ENCODE results near the gene HSD17B2. TPM values are rescaled to one million over a fixed set of nuclear protein-coding genes. Genes with fewer than 3 reads are reported as not detected.

The HSD17B2 gene
- total and polyA plus RNA-seq, 4 donors = 47.7 to 126 (median 103) TPM

DNA sequence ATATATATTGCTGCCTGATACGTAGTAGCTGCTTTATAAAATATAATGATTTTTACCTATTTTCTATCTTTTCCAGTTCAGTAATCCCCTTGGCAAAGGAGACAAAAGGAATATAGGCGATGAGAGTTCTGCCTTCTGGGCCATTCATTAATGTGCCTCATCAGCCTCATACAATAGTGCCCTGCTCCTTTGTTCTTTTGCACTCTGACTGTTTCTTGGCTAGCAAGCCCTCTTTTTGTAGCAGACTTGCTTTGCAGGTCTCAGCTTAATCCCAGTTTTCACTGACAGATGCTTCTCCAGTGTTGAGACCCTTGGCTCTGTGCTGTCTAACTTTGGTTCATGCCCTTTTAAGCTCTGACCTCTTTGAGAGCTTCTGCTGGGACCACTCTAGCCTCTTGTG lies 10.4 kb downstream of the HSD17B2 start:
- Histone ChIP-seq H3K9me3 (ENCODE audit: control insufficient read depth in 4 of 4, low read length in 3 of 4) (no peaks in the 10 kb centered on the region), H3K27ac (ENCODE audit: low read depth in 1 of 2, low read length in 2 of 2) (no peak overlapping the region), H3K36me3 (ENCODE audit: control insufficient read depth in 4 of 4, insufficient read depth in 3 of 4, low read depth in 1 of 4, low read length in 3 of 4) (no peaks in the 10 kb centered on the region), H3K27me3 (ENCODE audit: control insufficient read depth in 4 of 4, insufficient read depth in 4 of 4, low read length in 3 of 4) (no peaks in the 10 kb centered on the region), H3K9ac (ENCODE audit: low read depth in 1 of 2, low read length in 2 of 2) (no peak overlapping the region), H3K4me1 (ENCODE audit: control insufficient read depth in 4 of 4, insufficient read depth in 4 of 4, low read length in 3 of 4) (peaks cover 9 to 65% (median 46%) of the 10 kb centered on the region in 4 donors), H3K4me3 (ENCODE audit: low read depth in 1 of 3, low read length in 3 of 3) (no peak overlapping the region)
- 86% methylated on average over 2 of the region's 2 CpGs for WGBS
- no peak for DNase-seq (ENCODE audit: low spot score)
- no peak for TF ChIP-seq JUND (IDR thresholded peaks at IDR 0.05)
- TF ChIP-seq TAF1 (conservative IDR thresholded peaks at IDR 0.05) = no peak
- no peak for TF ChIP-seq YY1 (IDR thresholded peaks at IDR 0.05)
- no peak for TF ChIP-seq HNF4A (conservative IDR thresholded peaks at IDR 0.05)
- TF ChIP-seq FOXA1 (IDR thresholded peaks at IDR 0.05) = no peak
- TF ChIP-seq MAX (IDR thresholded peaks at IDR 0.05) = no peak
- TF ChIP-seq RAD21 (IDR thresholded peaks at IDR 0.05) = no peak
- no peak for TF ChIP-seq HNF4G (IDR thresholded peaks at IDR 0.05)
- TF ChIP-seq, protein P1, sequence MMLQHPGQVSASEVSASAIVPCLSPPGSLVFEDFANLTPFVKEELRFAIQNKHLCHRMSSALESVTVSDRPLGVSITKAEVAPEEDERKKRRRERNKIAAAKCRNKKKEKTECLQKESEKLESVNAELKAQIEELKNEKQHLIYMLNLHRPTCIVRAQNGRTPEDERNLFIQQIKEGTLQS (IDR thresholded peaks at IDR 0.05) = no peak
- TF ChIP-seq GABPA (IDR thresholded peaks at IDR 0.05 in 1 of 2, conservative IDR thresholded peaks at IDR 0.05 in 1 of 2) = no peak
- TF ChIP-seq, protein P2, sequence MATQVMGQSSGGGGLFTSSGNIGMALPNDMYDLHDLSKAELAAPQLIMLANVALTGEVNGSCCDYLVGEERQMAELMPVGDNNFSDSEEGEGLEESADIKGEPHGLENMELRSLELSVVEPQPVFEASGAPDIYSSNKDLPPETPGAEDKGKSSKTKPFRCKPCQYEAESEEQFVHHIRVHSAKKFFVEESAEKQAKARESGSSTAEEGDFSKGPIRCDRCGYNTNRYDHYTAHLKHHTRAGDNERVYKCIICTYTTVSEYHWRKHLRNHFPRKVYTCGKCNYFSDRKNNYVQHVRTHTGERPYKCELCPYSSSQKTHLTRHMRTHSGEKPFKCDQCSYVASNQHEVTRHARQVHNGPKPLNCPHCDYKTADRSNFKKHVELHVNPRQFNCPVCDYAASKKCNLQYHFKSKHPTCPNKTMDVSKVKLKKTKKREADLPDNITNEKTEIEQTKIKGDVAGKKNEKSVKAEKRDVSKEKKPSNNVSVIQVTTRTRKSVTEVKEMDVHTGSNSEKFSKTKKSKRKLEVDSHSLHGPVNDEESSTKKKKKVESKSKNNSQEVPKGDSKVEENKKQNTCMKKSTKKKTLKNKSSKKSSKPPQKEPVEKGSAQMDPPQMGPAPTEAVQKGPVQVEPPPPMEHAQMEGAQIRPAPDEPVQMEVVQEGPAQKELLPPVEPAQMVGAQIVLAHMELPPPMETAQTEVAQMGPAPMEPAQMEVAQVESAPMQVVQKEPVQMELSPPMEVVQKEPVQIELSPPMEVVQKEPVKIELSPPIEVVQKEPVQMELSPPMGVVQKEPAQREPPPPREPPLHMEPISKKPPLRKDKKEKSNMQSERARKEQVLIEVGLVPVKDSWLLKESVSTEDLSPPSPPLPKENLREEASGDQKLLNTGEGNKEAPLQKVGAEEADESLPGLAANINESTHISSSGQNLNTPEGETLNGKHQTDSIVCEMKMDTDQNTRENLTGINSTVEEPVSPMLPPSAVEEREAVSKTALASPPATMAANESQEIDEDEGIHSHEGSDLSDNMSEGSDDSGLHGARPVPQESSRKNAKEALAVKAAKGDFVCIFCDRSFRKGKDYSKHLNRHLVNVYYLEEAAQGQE (IDR thresholded peaks at IDR 0.05) = no peak
- no peak for TF ChIP-seq RXRA (IDR thresholded peaks at IDR 0.05)
- TF ChIP-seq EGR1 (IDR thresholded peaks at IDR 0.05; ENCODE audit: low read depth in 2 of 2) = no peak
- no peak for TF ChIP-seq CTCF (IDR thresholded peaks at IDR 0.05; ENCODE audit: low read depth, low read length, missing input control)
- TF ChIP-seq FOXA2 (IDR thresholded peaks at IDR 0.05) = no peak
- TF ChIP-seq, protein P3, sequence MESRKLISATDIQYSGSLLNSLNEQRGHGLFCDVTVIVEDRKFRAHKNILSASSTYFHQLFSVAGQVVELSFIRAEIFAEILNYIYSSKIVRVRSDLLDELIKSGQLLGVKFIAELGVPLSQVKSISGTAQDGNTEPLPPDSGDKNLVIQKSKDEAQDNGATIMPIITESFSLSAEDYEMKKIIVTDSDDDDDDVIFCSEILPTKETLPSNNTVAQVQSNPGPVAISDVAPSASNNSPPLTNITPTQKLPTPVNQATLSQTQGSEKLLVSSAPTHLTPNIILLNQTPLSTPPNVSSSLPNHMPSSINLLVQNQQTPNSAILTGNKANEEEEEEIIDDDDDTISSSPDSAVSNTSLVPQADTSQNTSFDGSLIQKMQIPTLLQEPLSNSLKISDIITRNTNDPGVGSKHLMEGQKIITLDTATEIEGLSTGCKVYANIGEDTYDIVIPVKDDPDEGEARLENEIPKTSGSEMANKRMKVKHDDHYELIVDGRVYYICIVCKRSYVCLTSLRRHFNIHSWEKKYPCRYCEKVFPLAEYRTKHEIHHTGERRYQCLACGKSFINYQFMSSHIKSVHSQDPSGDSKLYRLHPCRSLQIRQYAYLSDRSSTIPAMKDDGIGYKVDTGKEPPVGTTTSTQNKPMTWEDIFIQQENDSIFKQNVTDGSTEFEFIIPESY (IDR thresholded peaks at IDR 0.05) = no peak
- TF ChIP-seq SP1 (IDR thresholded peaks at IDR 0.05) = no peak
- no peak for TF ChIP-seq NR2F2 (IDR thresholded peaks at IDR 0.05)
